ENCODE data around the gene DDX56. TPM values are rescaled to one million over a fixed set of nuclear protein-coding genes. Genes with fewer than 3 reads are reported as not detected.

Gene DDX56
- total and polyA plus RNA-seq, 2 of the 13 experiments (the other 11 are each of a cell fraction or from before 2014, with no cell fraction given), result 82.6 to 120 TPM

- WGBS (ENCODE audit: low lambda C conversion rate), result 96% methylated on average over 5 of the region's 5 CpGs
- no TSS peak for BruUV-seq (replicated peaks)
- CTCF ChIA-PET (ENCODE audit: low intra/inter-chr PET ratio, low total read pairs), result no interaction called here
- H3K27ac ChIP-seq (ENCODE audit: extremely low read length, insufficient read depth, low read length), result peak overlapping the region; percentile 44
- H3K9me3 ChIP-seq (ENCODE audit: low read length), result no peaks in the 10 kb centered on the region
- in situ Hi-C loops (cut with HindIII; ENCODE audit: extremely low pct_ligation_motif_present, low pct_unique_long_range_greater_than_20kb) (no loop called here), intact Hi-C loops (cut with micrococcal nuclease; ENCODE audit: unreplicated experiment) (no loop called here)
- peaks cover 23% of the 10 kb centered on the region for H3K4me1 ChIP-seq (ENCODE audit: insufficient read depth, low read length)
- ATAC-seq, result no peak
- peak overlapping the region; percentile 51 for H3K4me2 ChIP-seq (ENCODE audit: low read depth, low read length)
- no peak for FAIRE-seq
- no peak overlapping the region for H3K9ac ChIP-seq (ENCODE audit: insufficient read depth, low read depth, low read length)
- H3K27me3 ChIP-seq (ENCODE audit: control insufficient read depth in 1 of 2, insufficient read depth in 2 of 2, low read length in 2 of 2), result no peaks in the 10 kb centered on the region
- H3K79me2 ChIP-seq (ENCODE audit: insufficient read depth, low read length), result peaks cover 78% of the 10 kb centered on the region
- 0 out of 5 replicates have a peak, but pooled peaks cover 0 to 5% of the 10 kb centered on the region in 2 experiments for H3K36me3 ChIP-seq (replicated peaks in 1 of 2; ENCODE audit: control insufficient read depth in 1 of 2, insufficient read depth in 2 of 2, low read length in 2 of 2)
- TF ChIP-seq ZNF121 (CRISPR knock-in tag; IDR thresholded peaks at IDR 0.05), result peak; percentile 67
- TF ChIP-seq, protein P1, sequence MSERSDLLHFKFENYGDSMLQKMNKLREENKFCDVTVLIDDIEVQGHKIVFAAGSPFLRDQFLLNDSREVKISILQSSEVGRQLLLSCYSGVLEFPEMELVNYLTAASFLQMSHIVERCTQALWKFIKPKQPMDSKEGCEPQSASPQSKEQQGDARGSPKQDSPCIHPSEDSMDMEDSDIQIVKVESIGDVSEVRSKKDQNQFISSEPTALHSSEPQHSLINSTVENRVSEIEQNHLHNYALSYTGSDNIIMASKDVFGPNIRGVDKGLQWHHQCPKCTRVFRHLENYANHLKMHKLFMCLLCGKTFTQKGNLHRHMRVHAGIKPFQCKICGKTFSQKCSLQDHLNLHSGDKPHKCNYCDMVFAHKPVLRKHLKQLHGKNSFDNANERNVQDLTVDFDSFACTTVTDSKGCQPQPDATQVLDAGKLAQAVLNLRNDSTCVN (CRISPR knock-in tag; IDR thresholded peaks at IDR 0.05; ENCODE audit: borderline replicate concordance), result no peak
- DNase-seq (ENCODE audit: low spot score), result no peak
- POLR2A ChIA-PET, result no interaction called here
- H2AFZ ChIP-seq (ENCODE audit: low read length), result no peak overlapping the region
- no peak overlapping the region for H3K4me3 ChIP-seq (replicated peaks in 1 of 3; ENCODE audit: insufficient read depth in 1 of 3, low read depth in 2 of 3, low read length in 3 of 3)
- peaks cover 6% of the 10 kb centered on the region; the same call in 1 of the 2 replicates for H4K20me1 ChIP-seq (ENCODE audit: insufficient read depth, low read length)
Measured at GRCh38 chr7:44615793-44616192, 42.1 kb upstream of the DDX56 start.

DNA sequence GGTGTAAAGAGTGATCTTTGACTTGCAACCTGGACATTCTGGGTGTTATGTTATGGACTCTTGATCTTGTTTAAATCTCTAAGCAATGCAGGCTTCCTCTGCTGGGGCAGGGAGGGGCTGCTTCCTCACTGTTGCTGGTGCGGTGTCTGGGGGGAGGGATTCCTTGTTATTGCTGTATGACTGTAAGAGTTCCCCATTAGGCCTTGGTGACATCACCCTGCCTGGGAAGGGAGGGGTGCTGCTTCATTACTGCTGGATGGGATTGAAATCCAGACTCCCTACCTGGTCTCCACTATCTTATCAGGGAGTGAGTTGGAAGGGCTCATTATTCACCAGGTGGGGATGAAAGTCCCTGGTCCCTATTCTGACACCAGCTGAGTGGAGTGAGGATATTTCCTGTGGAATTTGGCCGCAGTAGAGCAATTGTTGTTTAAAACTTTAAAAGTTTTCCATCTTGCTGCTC is 41.5 kb upstream of the DDX56 start:
- peak; percentile 83 for ATAC-seq
- Histone ChIP-seq H3K4me3 (replicated peaks in 1 of 3; ENCODE audit: insufficient read depth in 1 of 3, low read depth in 2 of 3, low read length in 3 of 3) (peak overlapping the region in 1 of 3 experiments; percentile 27; a peak in 1 of 6 replicates), H3K27me3 (ENCODE audit: control insufficient read depth in 1 of 2, insufficient read depth in 2 of 2, low read length in 2 of 2) (no peaks in the 10 kb centered on the region), H4K20me1 (ENCODE audit: insufficient read depth, low read length) (peaks cover 6% of the 10 kb centered on the region; the same call in 1 of the 2 replicates), H3K9me3 (ENCODE audit: low read length) (no peaks in the 10 kb centered on the region), H2AFZ (ENCODE audit: low read length) (no peak overlapping the region), H3K4me1 (ENCODE audit: insufficient read depth, low read length) (peaks cover 23% of the 10 kb centered on the region), H3K36me3 (replicated peaks in 1 of 2; ENCODE audit: control insufficient read depth in 1 of 2, insufficient read depth in 2 of 2, low read length in 2 of 2) (0 out of 5 replicates have a peak, but pooled peaks cover 0 to 5% of the 10 kb centered on the region in 2 experiments), H3K27ac (ENCODE audit: extremely low read length, insufficient read depth, low read length) (peak overlapping the region; percentile 44), H3K4me2 (ENCODE audit: low read depth, low read length) (peak overlapping the region; percentile 51), H3K79me2 (ENCODE audit: insufficient read depth, low read length) (peaks cover 76% of the 10 kb centered on the region), H3K9ac (ENCODE audit: insufficient read depth, low read depth, low read length) (no peak overlapping the region)
- FAIRE-seq, result peak; percentile 50
- DNase-seq (ENCODE audit: low spot score), result peak; percentile 13
- intact Hi-C loops (cut with micrococcal nuclease; ENCODE audit: unreplicated experiment), result no loop called here
- POLR2A ChIA-PET, result no interaction called here
- CTCF ChIA-PET (ENCODE audit: low intra/inter-chr PET ratio, low total read pairs), result no interaction called here
- WGBS (ENCODE audit: low lambda C conversion rate), result 79% methylated on average over 2 of the region's 2 CpGs
- no TSS peak for BruUV-seq (replicated peaks)
- in situ Hi-C loops (cut with HindIII; ENCODE audit: extremely low pct_ligation_motif_present, low pct_unique_long_range_greater_than_20kb), result no loop called here
- TF ChIP-seq, protein P2, sequence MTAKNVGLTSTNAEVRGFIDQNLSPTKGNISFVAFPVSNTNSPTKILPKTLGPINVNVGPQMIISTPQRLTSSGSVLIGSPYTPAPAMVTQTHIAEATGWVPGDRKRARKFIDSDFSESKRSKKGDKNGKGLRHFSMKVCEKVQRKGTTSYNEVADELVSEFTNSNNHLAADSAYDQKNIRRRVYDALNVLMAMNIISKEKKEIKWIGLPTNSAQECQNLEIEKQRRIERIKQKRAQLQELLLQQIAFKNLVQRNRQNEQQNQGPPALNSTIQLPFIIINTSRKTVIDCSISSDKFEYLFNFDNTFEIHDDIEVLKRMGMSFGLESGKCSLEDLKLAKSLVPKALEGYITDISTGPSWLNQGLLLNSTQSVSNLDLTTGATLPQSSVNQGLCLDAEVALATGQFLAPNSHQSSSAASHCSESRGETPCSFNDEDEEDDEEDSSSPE (CRISPR knock-in tag; IDR thresholded peaks at IDR 0.05), result no peak
- TF ChIP-seq RORA (CRISPR knock-in tag; IDR thresholded peaks at IDR 0.05), result no peak
- TF ChIP-seq U2AF1 (optimal IDR thresholded peaks at IDR 0.05; ENCODE audit: low read depth, low read length), result no peak
- no peak for TF ChIP-seq ZNF558 (CRISPR knock-in tag; IDR thresholded peaks at IDR 0.05; ENCODE audit: borderline replicate concordance)
- TF ChIP-seq CHD2 (IDR thresholded peaks at IDR 0.05; ENCODE audit: low read depth, low read length), result no peak
- TF ChIP-seq FOXP4 (CRISPR knock-in tag; IDR thresholded peaks at IDR 0.05), result 0 out of 2 replicates have a peak, but pooled peaks have one; percentile 6
- no peak for TF ChIP-seq HOXD1 (CRISPR knock-in tag; IDR thresholded peaks at IDR 0.05)
- TF ChIP-seq POGZ (CRISPR knock-in tag; IDR thresholded peaks at IDR 0.05), result no peak
- no peak for TF ChIP-seq ZSCAN9 (CRISPR knock-in tag; IDR thresholded peaks at IDR 0.05; ENCODE audit: borderline replicate concordance)
- TF ChIP-seq RBM22 (optimal IDR thresholded peaks at IDR 0.05; ENCODE audit: low read length), result no peak
- TF ChIP-seq ZNF781 (CRISPR knock-in tag; IDR thresholded peaks at IDR 0.05; ENCODE audit: borderline replicate concordance, not compliant biosample characterization), result no peak

Data from HepG2 (cell line).